Globus pallidus (tissue), 1 donor: ENCODE data around the gene RCN2.
"Not testable (repeated sequence)": the region's sequence is repeated elsewhere in the genome, so short reads cannot be mapped to it uniquely, and the experiment has no call there.

Experiments used
- DNase-seq: peaks from one replicate; pipeline ENCODE4 v3.0.0-alpha.2; 2015; ENCODE audit warnings: low spot score

The RCN2 gene

DNA sequence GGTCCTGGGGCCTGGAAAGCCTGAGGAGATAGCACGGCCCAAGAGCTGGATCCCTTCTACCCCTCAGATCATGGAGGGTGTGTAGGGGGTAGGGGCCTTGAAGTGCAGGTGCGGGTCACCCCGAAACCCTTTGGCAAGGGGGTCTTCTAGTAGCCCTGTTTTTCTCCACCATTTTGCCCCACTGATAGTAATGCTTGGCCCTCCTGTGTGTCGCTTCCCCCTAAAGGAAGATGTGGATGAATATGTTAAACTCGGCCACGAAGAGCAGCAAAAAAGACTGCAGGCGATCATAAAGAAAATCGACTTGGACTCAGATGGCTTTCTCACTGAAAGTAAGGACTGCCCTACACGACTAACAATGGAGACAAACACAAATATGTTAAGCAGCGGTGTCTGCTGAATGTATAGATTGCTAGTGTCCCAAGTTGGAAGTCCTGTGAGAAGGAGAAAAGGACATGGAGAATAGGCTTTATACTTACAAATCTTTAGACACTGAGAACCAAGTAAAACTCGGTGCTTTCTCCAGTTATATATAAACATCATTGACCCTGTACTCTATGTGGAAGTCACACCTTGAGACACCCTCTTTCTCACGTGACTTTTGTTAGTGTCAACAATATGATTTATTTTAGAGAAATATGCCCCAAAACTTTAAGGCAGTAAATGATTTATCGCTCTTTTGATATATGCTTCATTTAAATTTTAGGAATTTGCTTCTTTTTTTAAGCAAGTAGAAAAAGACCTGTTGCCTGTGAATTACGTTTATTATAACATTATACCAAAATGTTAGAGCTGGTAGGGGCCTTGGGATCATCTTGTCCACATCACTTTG is 802 bp downstream of the RCN2 start:
- DNase-seq: no peak

- DNase-seq: no peak
These were observed 4.1 kb downstream of the RCN2 start for GRCh38 chr15:76935620-76936019.

- DNase-seq: no peak
These were observed 5.1 kb downstream of the RCN2 start for GRCh38 chr15:76936671-76937070.

DNA sequence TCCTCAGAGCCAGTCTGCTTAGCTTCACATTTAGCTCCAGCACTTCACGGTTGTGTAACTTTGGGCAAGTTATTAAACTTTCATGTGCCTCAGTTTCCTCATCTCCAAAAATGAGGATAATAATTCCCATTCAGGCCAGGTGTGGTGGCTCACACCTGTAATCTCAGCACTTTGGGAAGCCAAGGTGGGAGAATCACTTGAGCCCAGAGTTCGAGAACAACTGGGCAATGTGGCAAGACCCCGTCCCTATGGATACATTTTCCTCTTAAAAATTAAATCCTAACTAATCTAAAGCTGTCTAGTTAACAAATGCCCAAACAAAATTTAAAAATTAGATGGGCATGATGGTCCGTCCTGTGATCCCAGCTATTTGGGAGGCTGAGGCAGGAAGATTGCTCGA is 7.2 kb downstream of the RCN2 start:
- DNase-seq: no peak

DNA sequence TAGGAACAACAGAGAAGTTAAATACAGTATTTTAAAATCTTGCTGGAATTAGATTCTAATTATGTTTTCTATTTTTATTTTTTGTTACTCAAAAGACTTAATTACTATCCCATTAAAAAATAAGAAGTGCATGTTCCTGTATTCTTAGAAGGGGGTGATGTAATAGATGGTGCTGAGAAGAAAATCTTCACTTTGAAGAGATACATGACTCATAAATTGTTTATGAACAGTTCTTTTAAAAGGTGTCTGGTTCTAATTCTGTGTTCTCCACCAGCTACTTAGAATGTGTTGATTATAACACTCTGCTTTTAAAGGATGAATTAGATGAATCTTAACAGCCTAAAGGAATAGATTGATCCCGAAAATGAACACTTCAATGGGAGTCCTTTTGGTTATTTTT is 8.2 kb downstream of the RCN2 start:
- no peak for DNase-seq

DNA sequence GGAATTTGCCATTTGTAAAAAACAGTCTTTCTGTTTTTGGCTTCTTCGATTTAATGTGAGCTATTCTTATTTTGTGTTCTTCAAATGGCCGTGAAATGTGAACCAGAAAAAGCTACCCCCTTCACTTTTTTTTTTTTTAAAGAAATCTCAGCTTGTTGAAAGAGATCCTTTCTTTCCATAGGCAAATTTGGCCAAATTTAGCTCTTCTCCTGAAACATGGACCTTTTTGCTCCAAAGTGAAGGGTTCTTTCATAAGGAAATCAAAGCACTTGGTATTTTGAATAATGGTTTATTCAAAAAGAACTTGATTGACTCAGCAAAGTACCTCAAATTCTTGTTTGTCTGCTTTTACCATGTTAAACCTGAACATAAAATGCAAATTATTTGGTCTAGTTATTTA is 10.1 kb downstream of the RCN2 start:
- no peak for DNase-seq

- no peak for DNase-seq
These were observed 10.8 kb downstream of the RCN2 start for GRCh38 chr15:76942331-76942730.

DNA sequence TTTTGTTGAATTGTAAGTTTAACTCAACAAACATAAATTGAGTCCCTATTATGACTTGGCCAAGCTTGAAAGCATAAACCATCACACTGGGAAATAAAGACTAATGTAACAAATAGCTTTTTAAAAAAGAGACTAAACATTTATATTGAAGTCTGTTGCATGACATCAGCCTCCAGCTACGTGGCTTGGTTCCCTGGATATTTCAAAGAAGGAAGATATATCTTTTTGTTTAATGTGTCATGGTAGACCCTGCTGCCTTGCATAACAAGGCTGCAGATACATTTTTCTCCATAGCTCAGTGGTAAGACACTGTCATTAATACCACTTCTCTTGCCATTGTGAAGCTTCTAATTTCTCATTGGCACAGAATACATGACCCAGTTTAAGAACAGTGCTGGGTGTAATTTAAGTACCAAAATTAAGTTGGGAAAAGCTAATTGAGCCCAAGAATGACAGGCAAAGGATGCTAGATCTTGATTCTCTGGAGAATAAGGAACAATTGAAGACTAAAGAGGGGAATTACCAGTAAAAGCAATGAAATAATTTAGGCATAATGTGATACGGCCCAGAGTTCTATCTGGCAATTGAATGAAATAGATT is 14.0 kb downstream of the RCN2 start:
- DNase-seq: no peak

- no peak for DNase-seq
These were observed 15.9 kb downstream of the RCN2 start for GRCh38 chr15:76947454-76947853.

- no peak for DNase-seq
These were observed 19.7 kb downstream of the RCN2 start for GRCh38 chr15:76951220-76951619.

DNA sequence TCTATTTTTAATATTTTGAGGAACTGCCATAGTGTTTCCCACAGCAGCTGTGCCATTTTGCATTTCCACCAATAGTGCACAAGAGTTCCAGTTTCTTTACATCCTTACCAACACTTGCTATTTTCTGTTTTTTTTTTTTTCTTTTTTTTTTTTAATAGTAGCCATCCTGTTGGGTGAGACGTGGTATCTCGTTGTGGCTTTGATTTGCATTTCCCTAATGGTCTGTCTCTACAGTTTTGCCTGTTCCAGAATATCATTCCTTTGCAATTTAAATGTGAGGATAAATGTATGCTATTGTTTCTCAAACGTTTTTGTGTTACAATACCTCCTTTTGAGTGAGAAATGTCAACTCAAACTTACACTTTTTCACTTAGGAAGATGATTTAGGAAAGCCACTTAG is 22.4 kb downstream of the RCN2 start:
- DNase-seq: no peak

DNA sequence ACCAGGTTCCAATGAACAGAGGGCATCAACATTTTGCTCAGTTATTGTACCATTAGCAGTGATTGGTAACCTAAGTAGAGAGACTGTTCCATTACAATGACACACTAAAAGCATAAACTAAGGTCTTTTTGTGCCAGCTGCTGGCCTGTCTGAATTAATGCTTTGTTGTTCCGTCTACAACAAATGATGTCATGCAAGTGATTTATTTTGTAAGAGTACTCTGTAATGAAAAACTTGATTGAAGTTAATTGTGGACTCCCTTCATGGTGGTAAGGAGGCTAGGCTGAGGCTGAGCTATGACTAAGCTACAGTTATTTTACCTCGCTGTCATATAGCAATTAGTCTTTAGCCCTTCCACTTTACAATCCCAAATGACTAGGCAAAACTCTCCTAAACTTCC is 23.2 kb downstream of the RCN2 start:
- DNase-seq: peak; percentile 78

DNA sequence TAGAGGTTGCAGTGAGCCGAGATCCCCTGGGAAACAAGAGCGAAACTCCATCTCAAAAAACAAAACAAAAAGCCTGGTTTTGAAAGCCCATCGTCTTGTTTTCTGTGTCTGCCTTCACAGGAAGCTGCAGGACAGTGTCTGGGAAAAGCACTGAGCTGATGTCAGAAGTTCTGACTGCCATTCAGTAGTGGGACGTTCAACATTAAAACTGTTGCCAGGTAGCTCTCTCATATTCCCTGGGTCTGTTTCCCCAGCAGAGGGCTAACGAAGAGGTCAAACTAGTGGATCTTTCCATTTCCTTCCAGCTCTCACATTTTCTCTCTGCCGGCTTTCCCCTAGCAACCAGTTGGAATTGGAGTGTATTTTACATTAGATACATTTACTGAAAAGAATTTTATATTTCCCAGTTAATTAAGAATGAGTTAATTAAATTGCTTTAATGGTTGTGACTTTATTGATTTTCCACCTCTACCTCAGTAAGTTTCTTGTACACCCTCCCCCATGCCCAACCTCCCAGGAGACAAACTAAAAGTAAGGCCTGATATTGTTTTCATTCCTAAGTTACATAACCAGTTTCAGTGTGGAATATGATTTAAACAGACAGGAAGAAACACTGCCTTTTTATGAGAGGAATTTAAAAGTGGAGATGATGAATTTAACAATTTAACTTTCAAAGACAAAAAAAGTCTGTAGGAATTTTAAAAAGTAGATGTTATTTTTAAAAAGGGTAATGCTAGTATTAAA is 29.9 kb downstream of the RCN2 start:
- DNase-seq: no peak

- DNase-seq: no peak
These were observed 30.9 kb downstream of the RCN2 start for GRCh38 chr15:76962337-76963013.

DNA sequence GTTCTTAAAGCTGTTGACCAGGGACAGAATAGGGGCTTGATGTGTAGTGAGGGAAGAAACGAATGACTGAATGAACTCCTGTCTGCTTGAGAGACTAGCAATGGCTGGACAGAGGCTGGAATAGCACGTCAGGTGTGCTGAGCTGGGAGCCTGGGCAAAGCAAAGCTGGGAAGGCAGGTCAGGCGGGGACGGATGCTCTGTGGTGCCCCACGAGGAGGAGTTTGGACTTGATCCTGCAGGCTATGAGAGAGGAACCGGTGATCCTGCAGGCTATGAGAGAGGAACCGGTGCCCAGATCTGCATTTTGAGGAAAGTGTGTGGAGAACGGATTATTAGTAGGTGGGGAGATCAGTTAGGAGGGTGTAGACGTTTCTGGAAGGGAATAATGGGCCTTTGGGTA is 32.0 kb downstream of the RCN2 start:
- no peak for DNase-seq

DNA sequence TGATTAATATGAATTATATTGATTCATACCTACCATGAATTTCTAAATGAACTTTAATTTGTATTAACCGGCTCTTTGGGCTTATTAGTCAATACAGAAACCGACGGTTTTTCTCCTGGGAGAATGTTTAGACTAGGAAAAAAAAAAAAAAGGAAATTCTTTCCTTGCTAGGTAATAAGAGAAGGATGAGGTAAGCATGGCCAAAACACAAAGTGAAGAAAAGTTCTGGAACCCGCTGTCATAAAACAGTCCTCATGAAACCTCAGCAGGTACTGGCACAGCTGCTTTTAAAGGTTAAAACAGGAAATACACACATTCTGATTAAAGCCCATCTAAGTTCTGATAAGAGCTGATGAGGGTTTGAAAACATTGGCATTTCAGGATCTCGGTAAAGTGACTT is 32.6 kb downstream of the RCN2 start:
- DNase-seq: no peak

DNA sequence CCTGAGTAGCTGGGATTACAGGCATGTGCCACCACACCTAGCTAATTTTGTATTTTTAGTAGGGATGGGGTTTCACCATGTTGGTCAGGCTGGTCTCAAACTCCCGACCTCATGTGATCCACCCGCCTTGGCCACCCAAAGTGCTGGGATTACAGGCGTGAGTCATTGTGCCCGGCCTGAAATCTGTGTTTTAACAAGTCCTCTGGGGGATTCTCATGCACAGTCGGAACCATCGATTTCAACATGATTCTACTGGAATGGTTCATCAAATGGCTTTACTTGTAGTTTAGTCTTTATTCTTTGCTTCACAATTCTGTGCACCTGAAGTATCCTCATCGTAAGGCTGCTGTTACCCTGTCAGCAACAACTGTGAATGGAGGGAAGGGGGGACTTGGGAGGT is 34.5 kb downstream of the RCN2 start:
- not testable (repeated sequence) for DNase-seq

DNA sequence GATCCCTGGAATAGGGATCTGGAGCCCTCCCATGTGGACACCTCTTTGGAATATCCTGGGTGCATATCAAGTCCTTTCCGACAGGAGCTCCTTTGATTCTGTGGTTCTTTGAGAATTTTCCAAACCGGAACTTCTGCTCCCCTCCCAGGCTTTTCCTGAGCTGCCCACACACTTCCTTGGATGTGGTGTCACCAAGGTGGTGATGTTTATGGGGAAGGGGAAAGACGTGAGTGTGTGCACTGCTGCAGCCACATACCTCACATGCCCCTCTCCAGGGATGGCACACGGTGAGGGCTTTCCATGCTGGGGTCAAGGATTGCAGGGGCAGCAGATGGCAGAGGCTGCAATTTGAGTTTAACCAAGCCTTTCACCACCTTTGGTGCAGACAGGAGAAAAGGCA is 35.5 kb downstream of the RCN2 start:
- no peak for DNase-seq

DNA sequence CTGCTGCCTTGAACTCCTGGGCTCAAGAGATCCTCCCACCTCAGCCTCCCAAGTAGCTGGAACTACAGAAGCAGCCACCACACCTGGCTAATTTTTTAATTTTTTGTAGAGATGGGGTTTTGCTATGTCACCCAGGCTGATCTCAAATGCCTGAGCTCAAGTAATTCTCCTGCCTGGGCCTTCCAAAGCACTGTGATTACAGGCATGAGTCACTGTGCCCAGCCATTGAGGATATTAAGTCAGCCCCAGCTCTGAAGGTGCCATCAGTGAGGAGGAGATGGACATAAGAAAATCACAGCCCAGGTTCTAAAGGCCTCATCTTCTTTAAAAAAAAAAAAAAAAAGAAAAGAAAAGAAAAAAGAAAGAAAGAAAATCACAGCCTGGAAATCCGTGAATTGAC is 36.8 kb downstream of the RCN2 start:
- no peak for DNase-seq

- DNase-seq: no peak
These were observed 41.1 kb downstream of the RCN2 start for GRCh38 chr15:76972389-76973361.

GRCh38 chr15:76973362-76973743 is 41.8 kb downstream of the RCN2 start:
- peak; percentile 81 for DNase-seq
